Heart left ventricle (tissue), 16 donors: ENCODE results near the gene RASGEF1C. TPM values are rescaled to one million over a fixed set of nuclear protein-coding genes. Genes with fewer than 3 reads are reported as not detected.

Source experiments
- ATAC-seq, 4 donors: fragments of 200-7000 bp; cut with Tn5 transposase; one replicate each; pipeline ENCODE4 v1.9.1; 2020 to 2022; ENCODE audit warnings: moderate library complexity in 4 of 4, mild to moderate bottlenecking in 3 of 4, moderate number of reproducible peaks in 1 of 4
- DNase-seq, 5 donors: peaks; one replicate each; pipeline ENCODE4 v3.0.0-alpha.2; 2020
- H3K27ac ChIP-seq, 12 donors: fragments of 200-600 bp; sonication (generic) in 4 of 12; one replicate each; pipeline versions ENCODE4 v1.5.0 to v1.8.0; 2016 to 2022; ENCODE audit warnings: mild to moderate bottlenecking in 2 of 12
- H3K27me3 ChIP-seq, 9 donors: fragments of 200-600 bp; sonication (generic) in 2 of 9; one replicate each; pipeline versions ENCODE4 v1.5.1 to v1.8.0; 2016 to 2022; ENCODE audit warnings: mild to moderate bottlenecking in 3 of 9
- H3K36me3 ChIP-seq, 9 donors: fragments of 200-600 bp; sonication (generic) in 2 of 9; one replicate each; pipeline versions ENCODE4 v1.5.0 to v1.8.0; 2018 to 2022; ENCODE audit warnings: mild to moderate bottlenecking in 2 of 9
- H3K4me1 ChIP-seq, 12 donors: fragments of 200-600 bp; sonication (generic) in 4 of 12; one replicate each; pipeline versions ENCODE4 v1.5.0 to v1.8.0; 2016 to 2022; ENCODE audit warnings: mild to moderate bottlenecking in 3 of 12
- H3K4me3 ChIP-seq, 12 donors: fragments of 200-600 bp; sonication (generic) in 4 of 12; one replicate each; pipeline versions ENCODE4 v1.5.0 to v1.8.0; 2017 to 2022; ENCODE audit warnings: mild to moderate bottlenecking in 9 of 12, moderate library complexity in 4 of 12
- H3K9me3 ChIP-seq, 12 donors: fragments of 200-600 bp; sonication (generic) in 4 of 12; one replicate each; pipeline versions ENCODE4 v1.5.0 to v1.8.0; 2016 to 2022; ENCODE audit warnings: mild to moderate bottlenecking in 1 of 12
- POLR2A ChIP-seq, 2 donors: fragments of 450-650 bp; IDR thresholded peaks; one replicate each; pipeline ENCODE4 v1.6.1; 2017; ENCODE audit warnings: antibody characterized with exemption in 2 of 2, mild to moderate bottlenecking in 2 of 2, moderate library complexity in 2 of 2
- WGBS, 4 donors: extraction: QIAGEN DNeasy Blood & Tissue Kit in 2 of 4; methylation state at CpG; one replicate each; pipeline versions ENCODE4 v1.1.5 to v1.1.7; 2013 to 2018; 5-methylcytosine and 5-hydroxymethylcytosine counted together
- intact Hi-C, 10 donors: fragments of 100-400 bp; cut with DNase I; formaldehyde crosslinking; loops; one replicate each; pipeline versions ENCODE4 v1.11.1 to v1.14.2; 2022
- polyA plus RNA-seq, 2 donors: library from polyadenylated mRNA; stranded (reverse); fragments of 200-250 nt; gene quantifications; one replicate each; pipeline ENCODE4 v1.2.3, GENCODE V29; 2013
- total RNA-seq, 9 donors: library from RNA; depleted of rRNA in 2 of 9; stranded (reverse); fragments of >200 nt in 2 of 9; fragmentation: NEBNext Ultra II Directional in 3 of 9; extraction: Animal tissue kit (Norgen Biotek cat#: 25700) in 3 of 9; gene quantifications; one replicate each; pipeline versions ENCODE4 v1.1.0 to v1.2.4, GENCODE V29; 2016 to 2023
- TF ChIP-seq, protein P1 (sequence below), 12 donors: fragments of 200-600 bp; sonication (generic) in 4 of 12; IDR thresholded peaks; one replicate each; pipeline versions ENCODE4 v1.5.0 to v1.8.0; 2018 to 2022; ENCODE audit warnings: antibody characterized with exemption in 12 of 12, mild to moderate bottlenecking in 5 of 12
- donor health status: ischemic (EF 13 %, LVEDD 7.1; RV severe dilation, severe dysfunction).
- donor health status: healthy with polysubstance abuse.
- donor health status: DM: no; HTN: yes; CAD: no.
- donor health status: DM: no; HTN: no; CAD: no.
- donor health status: ischemic (EF 25% LVEDD 6.9; RV normal size, moderate dysfunction).
- donor health status: ischemic (EF 25% LVEDD 5.7; RV mildly dilated, moderate dysfunction).
- donor health status: healthy.
- donor health status: DM: yes; HTN: yes; CAD: no.
- donor health status: ischemic (EF 35%, LVEDD 5.7; RV mildly dilated, moderate dysfunction).
- donor health status: nonischemic (EF 11% LVEDD 7.7; RV severe dilation, severe dysfunction).
- donor health status: DM: yes; HTN: yes; CAD: no.
- donor health status: PGD.
- donor health status: ischemic (EF 29% LVEDD 5.4; RV normal size, mild dysfunction).
- donor health status: nonischemic (EF 23%, LVEDD 6.1; RV moderate dilation, normal function).

Gene RASGEF1C
- total and polyA plus RNA-seq, 11 donors, result 0.14 to 0.75 (median 0.19) TPM; not detected in 4

GRCh38 chr5:180054226-180054625 lies 154.8 kb downstream of the RASGEF1C start:
- Histone ChIP-seq H3K27ac (no peak overlapping the region), H3K4me1 (peaks cover 0 to 28% (median 8%) of the 10 kb centered on the region in 12 donors), H3K36me3 (no peaks in the 10 kb centered on the region), H3K4me3 (no peak overlapping the region), H3K9me3 (no peaks in the 10 kb centered on the region), H3K27me3 (no peaks in the 10 kb centered on the region)
- no peak for TF ChIP-seq POLR2A (IDR thresholded peaks at IDR 0.05)
- TF ChIP-seq, protein P1, sequence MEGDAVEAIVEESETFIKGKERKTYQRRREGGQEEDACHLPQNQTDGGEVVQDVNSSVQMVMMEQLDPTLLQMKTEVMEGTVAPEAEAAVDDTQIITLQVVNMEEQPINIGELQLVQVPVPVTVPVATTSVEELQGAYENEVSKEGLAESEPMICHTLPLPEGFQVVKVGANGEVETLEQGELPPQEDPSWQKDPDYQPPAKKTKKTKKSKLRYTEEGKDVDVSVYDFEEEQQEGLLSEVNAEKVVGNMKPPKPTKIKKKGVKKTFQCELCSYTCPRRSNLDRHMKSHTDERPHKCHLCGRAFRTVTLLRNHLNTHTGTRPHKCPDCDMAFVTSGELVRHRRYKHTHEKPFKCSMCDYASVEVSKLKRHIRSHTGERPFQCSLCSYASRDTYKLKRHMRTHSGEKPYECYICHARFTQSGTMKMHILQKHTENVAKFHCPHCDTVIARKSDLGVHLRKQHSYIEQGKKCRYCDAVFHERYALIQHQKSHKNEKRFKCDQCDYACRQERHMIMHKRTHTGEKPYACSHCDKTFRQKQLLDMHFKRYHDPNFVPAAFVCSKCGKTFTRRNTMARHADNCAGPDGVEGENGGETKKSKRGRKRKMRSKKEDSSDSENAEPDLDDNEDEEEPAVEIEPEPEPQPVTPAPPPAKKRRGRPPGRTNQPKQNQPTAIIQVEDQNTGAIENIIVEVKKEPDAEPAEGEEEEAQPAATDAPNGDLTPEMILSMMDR (IDR thresholded peaks at IDR 0.05), result no peak
- 77 to 94% (median 85%) methylated on average over 6 of the region's 6 CpGs for WGBS, 4 donors
- ATAC-seq, result no peak
- intact Hi-C loops, result no loop called here
- DNase-seq, result no peak

- H3K4me3 ChIP-seq, result no peak overlapping the region
Measured at GRCh38 chr5:180053061-180053602, 155.9 kb downstream of the RASGEF1C start.

GRCh38 chr5:180052211-180052818 lies 156.7 kb downstream of the RASGEF1C start:
- intact Hi-C loops, result no loop called here
- WGBS, 4 donors, result 87 to 94% (median 92%) methylated on average over 5 of the region's 5 CpGs
- no peak overlapping the region for H3K4me3 ChIP-seq
- H3K27ac ChIP-seq, result no peak overlapping the region
- H3K9me3 ChIP-seq, result no peaks in the 10 kb centered on the region
- no peak for ATAC-seq
- DNase-seq, result no peak
- no peaks in the 10 kb centered on the region for H3K27me3 ChIP-seq
- H3K4me1 ChIP-seq, result peaks cover 0 to 44% (median 26%) of the 10 kb centered on the region in 12 donors
- no peaks in the 10 kb centered on the region for H3K36me3 ChIP-seq
- no peak for TF ChIP-seq POLR2A (IDR thresholded peaks at IDR 0.05)
- TF ChIP-seq, protein P1 (IDR thresholded peaks at IDR 0.05), result no peak

More at GRCh38 chr5:180053061-180053602, 155.9 kb downstream of the RASGEF1C start:
- WGBS, 4 donors, result 85 to 92% (median 89%) methylated on average over 8 of the region's 8 CpGs
- no peak for ATAC-seq
- Histone ChIP-seq H3K4me1 (peaks cover 0 to 37% (median 19%) of the 10 kb centered on the region in 12 donors), H3K27ac (no peak overlapping the region), H3K9me3 (no peaks in the 10 kb centered on the region), H3K27me3 (no peaks in the 10 kb centered on the region), H3K36me3 (no peaks in the 10 kb centered on the region)
- TF ChIP-seq, protein P1 (IDR thresholded peaks at IDR 0.05), result no peak
- no peak for TF ChIP-seq POLR2A (IDR thresholded peaks at IDR 0.05)
- DNase-seq, result no peak
- intact Hi-C loops, result no loop called here

Other genes with a start within 250 kb of the RASGEF1C start
- 10 to 100 TPM; 34.4 to 76.2 (median 40.5) TPM for gene RNF130, start 137.5 kb downstream of the RASGEF1C start, total RNA-seq
- gene RNF130, start 137.5 kb downstream of the RASGEF1C start, polyA plus RNA-seq, result 10 to 100 TPM; 26.3 to 32.3 TPM
- 10 to 100 TPM; 26.0 to 51.3 (median 41.4) TPM for gene MAPK9, start 82.9 kb upstream of the RASGEF1C start, total RNA-seq
- 10 to 100 TPM; 15.2 to 22.4 TPM for gene MAPK9, start 82.9 kb upstream of the RASGEF1C start, polyA plus RNA-seq
- gene GFPT2, start 144.1 kb upstream of the RASGEF1C start, total RNA-seq, result 10 to 100 TPM in 4 of 9 donors, 1 to 10 TPM in 5; 3.7 to 33.9 (median 8.5) TPM
- 1 to 10 TPM; 4.1 to 9.9 TPM for gene GFPT2, start 144.1 kb upstream of the RASGEF1C start, polyA plus RNA-seq